ENCODE data around the gene GNG7.

GRCh38 chr19:2604747-2605329, 97.7 kb downstream of the GNG7 start:
- TF ChIP-seq CTCF (IDR thresholded peaks at IDR 0.05; ENCODE audit: insufficient read depth, low read depth, low read length) (no peak), EZH2 (IDR thresholded peaks at IDR 0.05; ENCODE audit: insufficient read depth, low read length) (no peak)

Measured in astrocyte (in vitro differentiated cells and primary cell).